K562 (cell line): ENCODE results near the gene TRIM2. TPM values are rescaled to one million over a fixed set of nuclear protein-coding genes. Genes with fewer than 3 reads are reported as not detected.

Experiments used
- ATAC-seq: fragments of 200-7000 bp; cut with Tn5 transposase; 3 replicates; pipeline ENCODE4 v1.9.1; 2020; ENCODE audit warnings: moderate library complexity
- BruUV-seq: library from RNA; stranded (reverse); fragments of 400-500 nt; replicated peaks from 2 replicates; lab custom pipeline; 2021; lab: Mats Ljungman, UMichigan
- CTCF ChIA-PET: fragments of 300-600 bp; formaldehyde crosslinking; extraction: SDS; loops from one replicate; lab custom pipeline; 2021; ENCODE audit warnings: low intra/inter-chr PET ratio; lab: Yijun Ruan, JAX
- POLR2A ChIA-PET: fragments of 300-600, 350-650 bp; sonication (Branson Sonifier 250); formaldehyde crosslinking; extraction: SDS; loops from one replicate; lab custom pipeline; 2021; ENCODE audit warnings: antibody characterized with exemption, inconsistent platforms; lab: Yijun Ruan, JAX
- DNase-seq, 4 experiments: peaks; one replicate each; pipeline versions ENCODE4 v3.0.0 to v3.0.0-alpha.2; 2011 to 2018; ENCODE audit warnings: low spot score in 3 of 4, mixed read lengths in 3 of 4; ENCODE audit errors: extremely low read depth in 1 of 4
- FAIRE-seq: peaks from 2 replicates; lab custom pipeline; 2011; peaks lifted over from hg19 to GRCh38; lab: Jason Lieb, UNC
- H2AFZ ChIP-seq: 2 replicates; pipeline ENCODE4 v1.6.0; 2011; ENCODE audit warnings: low read depth, low read length, control low read depth, inconsistent platforms
- H3K27ac ChIP-seq: fragments of 200-600 bp; 3 replicates; pipeline ENCODE4 v1.8.0; 2011; ENCODE audit warnings: low read depth, mild to moderate bottlenecking, control low read depth, inconsistent platforms, low read length, moderate library complexity, mixed read lengths; ENCODE audit errors: extremely low read depth
- H3K27me3 ChIP-seq, 2 experiments: fragments of 300-600 bp in 1 of 2; 2 replicates in 1 of 2; 3 replicates in 1 of 2; pipeline versions ENCODE4 v1.6.0 to v1.8.0; 2011; ENCODE audit warnings: inconsistent platforms in 2 of 2, low read length in 2 of 2, mild to moderate bottlenecking in 1 of 2, mixed read lengths in 1 of 2, moderate library complexity in 1 of 2; ENCODE audit not compliant: control insufficient read depth in 2 of 2, insufficient read depth in 2 of 2
- H3K36me3 ChIP-seq: fragments of 300-600 bp; 3 replicates; pipeline ENCODE4 v1.8.0; 2011; ENCODE audit warnings: mild to moderate bottlenecking, low read length, inconsistent platforms; ENCODE audit not compliant: control insufficient read depth, insufficient read depth
- H3K4me1 ChIP-seq, 2 experiments: fragments of 200-600 bp in 1 of 2; replicated peaks in 1 of 2; 2 replicates in 1 of 2; 3 replicates in 1 of 2; pipeline versions ENCODE4 v1.5.1 to v1.8.0; 2011; ENCODE audit warnings: inconsistent platforms in 2 of 2, low read length in 2 of 2, mild to moderate bottlenecking in 1 of 2, mixed read lengths in 1 of 2, moderate library complexity in 1 of 2; ENCODE audit not compliant: control insufficient read depth in 2 of 2, insufficient read depth in 2 of 2
- H3K4me2 ChIP-seq: 2 replicates; pipeline ENCODE4 v1.6.1; 2011; ENCODE audit warnings: low read length, control low read depth, inconsistent platforms, mixed read lengths; ENCODE audit not compliant: insufficient read depth
- H3K4me3 ChIP-seq: fragments of 200-600 bp; sonication (generic), shearing (Covaris generic); 2 replicates; pipeline ENCODE4 v1.5.1; 2016; ENCODE audit warnings: control low read depth, inconsistent platforms
- H3K79me2 ChIP-seq: fragments of 200-600 bp; 3 replicates; pipeline ENCODE4 v1.8.0; 2011; ENCODE audit warnings: low read length, inconsistent platforms; ENCODE audit not compliant: control insufficient read depth, insufficient read depth
- H3K9ac ChIP-seq, 2 experiments: 2 replicates each; pipeline versions ENCODE4 v1.6.0 to v1.6.1; 2011; ENCODE audit warnings: low read depth in 2 of 2, low read length in 2 of 2, control low read depth in 1 of 2, inconsistent platforms in 1 of 2, mild to moderate bottlenecking in 1 of 2, mixed read lengths in 1 of 2; ENCODE audit not compliant: insufficient read depth in 1 of 2
- H3K9me1 ChIP-seq: one replicate; pipeline ENCODE4 v1.6.0; 2011; ENCODE audit warnings: inconsistent platforms, mild to moderate bottlenecking, low read length, moderate library complexity; ENCODE audit not compliant: control insufficient read depth, insufficient read depth
- H3K9me3 ChIP-seq: replicated peaks from 2 replicates; pipeline ENCODE4 v1.5.1; 2011; ENCODE audit warnings: low read depth, low read length, inconsistent platforms; ENCODE audit not compliant: control insufficient read depth, insufficient read depth
- H4K20me1 ChIP-seq: replicated peaks from 2 replicates; pipeline ENCODE4 v1.6.1; 2011; ENCODE audit warnings: low read length, inconsistent platforms, mixed read lengths; ENCODE audit not compliant: control insufficient read depth, insufficient read depth
- ADNP ChIP-seq: fragments of 200-800 bp; sonication (Bioruptor generic); IDR thresholded peaks from 2 replicates; pipeline ENCODE4 v1.6.1; 2016; ENCODE audit warnings: missing genetic modification characterization, missing compliant biosample characterization
- HNRNPL ChIP-seq: fragments of 200-400 bp; formaldehyde crosslinking; IDR thresholded peaks from 2 replicates; pipeline ENCODE4 v1.6.1; 2017; ENCODE audit warnings: low read depth, mild to moderate bottlenecking, low read length
- RBM39 ChIP-seq: fragments of 200-400 bp; formaldehyde crosslinking; optimal IDR thresholded peaks from 2 replicates; pipeline ENCODE3; 2018; ENCODE audit warnings: low read depth, low read length
- TCF7 ChIP-seq: sonication (generic); IDR thresholded peaks from 2 replicates; pipeline ENCODE4 v1.6.1; 2016; ENCODE audit warnings: antibody characterized with exemption, borderline replicate concordance
- ZBTB2 ChIP-seq: fragments of 450-650 bp; IDR thresholded peaks from 2 replicates; pipeline ENCODE4 v1.6.1; 2016; ENCODE audit warnings: antibody characterized with exemption
- ZNF174 ChIP-seq: fragments of 250-450 bp; sonication (Bioruptor Pico); IDR thresholded peaks from 2 replicates; pipeline ENCODE4 v1.4.0; 2020; ENCODE audit warnings: mild to moderate bottlenecking
- ZNF24 ChIP-seq: fragments of 450-650 bp; IDR thresholded peaks from 2 replicates; pipeline ENCODE4 v1.6.1; 2016
- ZNF445 ChIP-seq: fragments of 250-450 bp; sonication (Bioruptor Pico); IDR thresholded peaks from 2 replicates; pipeline ENCODE4 v1.4.0; 2020; ENCODE audit warnings: low read depth, mild to moderate bottlenecking, moderate library complexity
- ZNF699 ChIP-seq: fragments of 250-450 bp; sonication (Bioruptor Pico); IDR thresholded peaks from 2 replicates; pipeline ENCODE4 v1.8.0; 2021; ENCODE audit warnings: mild to moderate bottlenecking, moderate library complexity; ENCODE audit not compliant: insufficient replicate concordance
- WGBS: fragments of 100-300 bp; shearing (Covaris generic); methylation state at CpG from one replicate; pipeline ENCODE4 v1.1.6; 2016; ENCODE audit warnings: low coverage, mixed read lengths; ENCODE audit not compliant: insufficient coverage; ENCODE audit errors: missing lambda C conversion rate; 5-methylcytosine and 5-hydroxymethylcytosine counted together
- in situ Hi-C: fragments of 300-500 bp; cut with MboI; formaldehyde crosslinking; loops from 4 replicates; pipeline ENCODE4 v1.15.0; 2018; ENCODE audit warnings: inconsistent platforms, mixed read lengths
- intact Hi-C: fragments of 100-400 bp; cut with micrococcal nuclease; formaldehyde crosslinking; loops from 2 replicates; pipeline ENCODE4 v1.14.2; 2022
- polyA plus RNA-seq, 8 experiments: library from polyadenylated mRNA; depleted of rRNA in 4 of 8; stranded (reverse) in 5 of 8; unstranded in 3 of 8; fragments of >200 nt; fragmentation: Nextera tagmentation in 2 of 8; fragmentation: Illumina TruSeq in 1 of 8; extraction: Ambion mirVana in 2 of 8; extraction: Trizol in 1 of 8; gene quantifications; 2 replicates each; pipeline versions ENCODE4 v1.2.1 to v1.2.3, GENCODE V29; 2011 to 2014; ENCODE audit warnings: inconsistent platforms in 1 of 8, missing spikeins in 1 of 8
- total RNA-seq, 7 experiments: library from RNA; depleted of rRNA in 6 of 7; stranded (reverse); fragments of >200 nt in 6 of 7; fragmentation: Illumina TruSeq in 2 of 7; extraction: Trizol in 2 of 7; gene quantifications; 2 replicates each; pipeline versions ENCODE4 v1.2.1 to v1.2.3, GENCODE V29; 2011 to 2021; ENCODE audit warnings: low replicate concordance in 1 of 7

The TRIM2 gene
- total and polyA plus RNA-seq, 9 of the 15 experiments (the other 6 are each of a cell fraction or from before 2014, with no cell fraction given) = 0.01 to 0.41 (median 0.13) TPM; not detected in 1

- no TSS peak for BruUV-seq
- Histone ChIP-seq H3K4me2 (no peak overlapping the region), H2AFZ (no peak overlapping the region), H3K4me3 (no peak overlapping the region), H3K9me1 (no peaks in the 10 kb centered on the region), H3K9ac (no peak overlapping the region), H3K4me1 (peaks cover 0 to 9% of the 10 kb centered on the region in 2 experiments; a peak in 2 of 5 replicates), H4K20me1 (no peaks in the 10 kb centered on the region), H3K27me3 (peaks cover 18 to 33% of the 10 kb centered on the region in 2 experiments), H3K79me2 (no peaks in the 10 kb centered on the region), H3K36me3 (no peaks in the 10 kb centered on the region), H3K27ac (no peak overlapping the region), H3K9me3 (no peaks in the 10 kb centered on the region)
- FAIRE-seq (no peak), DNase-seq (no peak), ATAC-seq (no peak)
- ChIA-PET CTCF (no interaction called here), POLR2A (no interaction called here)
- intact Hi-C loops (no loop called here), in situ Hi-C loops (no loop called here)
- no peak for TF ChIP-seq ZNF445 (CRISPR knock-in tag)
- TF ChIP-seq RBM39 = no peak
- no peak for TF ChIP-seq ZNF699 (CRISPR knock-in tag)
- TF ChIP-seq TCF7 = no peak
- TF ChIP-seq HNRNPL = no peak
- no peak for TF ChIP-seq ADNP (tag)
- no peak for TF ChIP-seq ZBTB2
- no peak for TF ChIP-seq ZNF24
- no peak for TF ChIP-seq ZNF174 (CRISPR knock-in tag)
- WGBS = 4% methylated on average over 8 of the region's 8 CpGs
Measured at GRCh38 chr4:153297116-153297515, 92.9 kb downstream of the TRIM2 start.
